K562 (cell line): ENCODE measurements around the gene SPOCK2. TPM values are rescaled to one million over a fixed set of nuclear protein-coding genes. Genes with fewer than 3 reads are reported as not detected.

Source experiments
- ATAC-seq: fragments of 200-7000 bp; cut with Tn5 transposase; 3 replicates; pipeline ENCODE4 v1.9.1; 2020; ENCODE audit warnings: moderate library complexity
- BruUV-seq: library from RNA; stranded (reverse); fragments of 400-500 nt; replicated peaks from 2 replicates; lab custom pipeline; 2021; lab: Mats Ljungman, UMichigan
- CTCF ChIA-PET: fragments of 300-600 bp; formaldehyde crosslinking; extraction: SDS; loops from one replicate; lab custom pipeline; 2021; ENCODE audit warnings: low intra/inter-chr PET ratio; lab: Yijun Ruan, JAX
- POLR2A ChIA-PET: fragments of 300-600, 350-650 bp; sonication (Branson Sonifier 250); formaldehyde crosslinking; extraction: SDS; loops from one replicate; lab custom pipeline; 2021; ENCODE audit warnings: antibody characterized with exemption, inconsistent platforms; lab: Yijun Ruan, JAX
- DNase-seq, 4 experiments: peaks; one replicate each; pipeline versions ENCODE4 v3.0.0 to v3.0.0-alpha.2; 2011 to 2018; ENCODE audit warnings: low spot score in 3 of 4, mixed read lengths in 3 of 4; ENCODE audit errors: extremely low read depth in 1 of 4
- FAIRE-seq: peaks from 2 replicates; lab custom pipeline; 2011; peaks lifted over from hg19 to GRCh38; lab: Jason Lieb, UNC
- H2AFZ ChIP-seq: 2 replicates; pipeline ENCODE4 v1.6.0; 2011; ENCODE audit warnings: low read depth, low read length, control low read depth, inconsistent platforms
- H3K27ac ChIP-seq: fragments of 200-600 bp; 3 replicates; pipeline ENCODE4 v1.8.0; 2011; ENCODE audit warnings: low read depth, mild to moderate bottlenecking, control low read depth, inconsistent platforms, low read length, moderate library complexity, mixed read lengths; ENCODE audit errors: extremely low read depth
- H3K27me3 ChIP-seq, 2 experiments: fragments of 300-600 bp in 1 of 2; 2 replicates in 1 of 2; 3 replicates in 1 of 2; pipeline versions ENCODE4 v1.6.0 to v1.8.0; 2011; ENCODE audit warnings: inconsistent platforms in 2 of 2, low read length in 2 of 2, mild to moderate bottlenecking in 1 of 2, mixed read lengths in 1 of 2, moderate library complexity in 1 of 2; ENCODE audit not compliant: control insufficient read depth in 2 of 2, insufficient read depth in 2 of 2
- H3K36me3 ChIP-seq: fragments of 300-600 bp; 3 replicates; pipeline ENCODE4 v1.8.0; 2011; ENCODE audit warnings: mild to moderate bottlenecking, low read length, inconsistent platforms; ENCODE audit not compliant: control insufficient read depth, insufficient read depth
- H3K4me1 ChIP-seq, 2 experiments: fragments of 200-600 bp in 1 of 2; replicated peaks in 1 of 2; 2 replicates in 1 of 2; 3 replicates in 1 of 2; pipeline versions ENCODE4 v1.5.1 to v1.8.0; 2011; ENCODE audit warnings: inconsistent platforms in 2 of 2, low read length in 2 of 2, mild to moderate bottlenecking in 1 of 2, mixed read lengths in 1 of 2, moderate library complexity in 1 of 2; ENCODE audit not compliant: control insufficient read depth in 2 of 2, insufficient read depth in 2 of 2
- H3K4me2 ChIP-seq: 2 replicates; pipeline ENCODE4 v1.6.1; 2011; ENCODE audit warnings: low read length, control low read depth, inconsistent platforms, mixed read lengths; ENCODE audit not compliant: insufficient read depth
- H3K4me3 ChIP-seq: fragments of 200-600 bp; sonication (generic), shearing (Covaris generic); 2 replicates; pipeline ENCODE4 v1.5.1; 2016; ENCODE audit warnings: control low read depth, inconsistent platforms
- H3K79me2 ChIP-seq: fragments of 200-600 bp; 3 replicates; pipeline ENCODE4 v1.8.0; 2011; ENCODE audit warnings: low read length, inconsistent platforms; ENCODE audit not compliant: control insufficient read depth, insufficient read depth
- H3K9ac ChIP-seq, 2 experiments: 2 replicates each; pipeline versions ENCODE4 v1.6.0 to v1.6.1; 2011; ENCODE audit warnings: low read depth in 2 of 2, low read length in 2 of 2, control low read depth in 1 of 2, inconsistent platforms in 1 of 2, mild to moderate bottlenecking in 1 of 2, mixed read lengths in 1 of 2; ENCODE audit not compliant: insufficient read depth in 1 of 2
- H3K9me1 ChIP-seq: one replicate; pipeline ENCODE4 v1.6.0; 2011; ENCODE audit warnings: inconsistent platforms, mild to moderate bottlenecking, low read length, moderate library complexity; ENCODE audit not compliant: control insufficient read depth, insufficient read depth
- H3K9me3 ChIP-seq: replicated peaks from 2 replicates; pipeline ENCODE4 v1.5.1; 2011; ENCODE audit warnings: low read depth, low read length, inconsistent platforms; ENCODE audit not compliant: control insufficient read depth, insufficient read depth
- H4K20me1 ChIP-seq: replicated peaks from 2 replicates; pipeline ENCODE4 v1.6.1; 2011; ENCODE audit warnings: low read length, inconsistent platforms, mixed read lengths; ENCODE audit not compliant: control insufficient read depth, insufficient read depth
- ADNP ChIP-seq: fragments of 200-800 bp; sonication (Bioruptor generic); IDR thresholded peaks from 2 replicates; pipeline ENCODE4 v1.6.1; 2016; ENCODE audit warnings: missing genetic modification characterization, missing compliant biosample characterization
- ATF3 ChIP-seq, 2 experiments: fragments of 450-650 bp in 1 of 2; sonication (generic) in 1 of 2; formaldehyde crosslinking in 1 of 2; IDR thresholded peaks in 1 of 2; conservative IDR thresholded peaks in 1 of 2; 2 replicates each; pipeline versions ENCODE4 v1.6.1 to v1.8.1; 2016 to 2023; ENCODE audit warnings: mild to moderate bottlenecking in 2 of 2, moderate library complexity in 2 of 2, inconsistent platforms in 1 of 2, missing genetic modification reagents in 1 of 2
- CEBPG ChIP-seq, 3 experiments: fragments of 200-800 bp in 1 of 3; sonication (Bioruptor generic) in 1 of 3; sonication (generic) in 1 of 3; formaldehyde crosslinking in 1 of 3; IDR thresholded peaks in 2 of 3; conservative IDR thresholded peaks in 1 of 3; 2 replicates each; pipeline versions ENCODE4 v1.6.1 to v1.8.0; 2016 to 2022; ENCODE audit warnings: missing compliant biosample characterization in 2 of 3, missing genetic modification characterization in 2 of 3, mild to moderate bottlenecking in 1 of 3, missing genetic modification reagents in 1 of 3
- ZNF175 ChIP-seq: fragments of 200-800 bp; sonication (Bioruptor generic); IDR thresholded peaks from 2 replicates; pipeline ENCODE4 v1.6.1; 2016; ENCODE audit warnings: low read depth, mild to moderate bottlenecking, missing genetic modification characterization, missing compliant biosample characterization
- ZNF766 ChIP-seq: fragments of 200-800 bp; sonication (Bioruptor generic); conservative IDR thresholded peaks from 2 replicates; pipeline ENCODE4 v1.6.1; 2016; ENCODE audit warnings: missing genetic modification characterization, missing compliant biosample characterization
- WGBS: fragments of 100-300 bp; shearing (Covaris generic); methylation state at CpG from one replicate; pipeline ENCODE4 v1.1.6; 2016; ENCODE audit warnings: low coverage, mixed read lengths; ENCODE audit not compliant: insufficient coverage; ENCODE audit errors: missing lambda C conversion rate; 5-methylcytosine and 5-hydroxymethylcytosine counted together
- in situ Hi-C: fragments of 300-500 bp; cut with MboI; formaldehyde crosslinking; loops from 4 replicates; pipeline ENCODE4 v1.15.0; 2018; ENCODE audit warnings: inconsistent platforms, mixed read lengths
- intact Hi-C: fragments of 100-400 bp; cut with micrococcal nuclease; formaldehyde crosslinking; loops from 2 replicates; pipeline ENCODE4 v1.14.2; 2022
- polyA plus RNA-seq, 8 experiments: library from polyadenylated mRNA; depleted of rRNA in 4 of 8; stranded (reverse) in 5 of 8; unstranded in 3 of 8; fragments of >200 nt; fragmentation: Nextera tagmentation in 2 of 8; fragmentation: Illumina TruSeq in 1 of 8; extraction: Ambion mirVana in 2 of 8; extraction: Trizol in 1 of 8; gene quantifications; 2 replicates each; pipeline versions ENCODE4 v1.2.1 to v1.2.3, GENCODE V29; 2011 to 2014; ENCODE audit warnings: inconsistent platforms in 1 of 8, missing spikeins in 1 of 8
- total RNA-seq, 7 experiments: library from RNA; depleted of rRNA in 6 of 7; stranded (reverse); fragments of >200 nt in 6 of 7; fragmentation: Illumina TruSeq in 2 of 7; extraction: Trizol in 2 of 7; gene quantifications; 2 replicates each; pipeline versions ENCODE4 v1.2.1 to v1.2.3, GENCODE V29; 2011 to 2021; ENCODE audit warnings: low replicate concordance in 1 of 7
- TF ChIP-seq, protein P1 (sequence below): sonication (generic); formaldehyde crosslinking; IDR thresholded peaks from 2 replicates; pipeline ENCODE4 v1.8.1; 2023; ENCODE audit warnings: missing genetic modification reagents, mild to moderate bottlenecking, borderline replicate concordance

SPOCK2 gene
- total and polyA plus RNA-seq, 9 of the 15 experiments (the other 6 are each of a cell fraction or from before 2014, with no cell fraction given), result 0.04 to 0.86 (median 0.11) TPM; not detected in 2

DNA sequence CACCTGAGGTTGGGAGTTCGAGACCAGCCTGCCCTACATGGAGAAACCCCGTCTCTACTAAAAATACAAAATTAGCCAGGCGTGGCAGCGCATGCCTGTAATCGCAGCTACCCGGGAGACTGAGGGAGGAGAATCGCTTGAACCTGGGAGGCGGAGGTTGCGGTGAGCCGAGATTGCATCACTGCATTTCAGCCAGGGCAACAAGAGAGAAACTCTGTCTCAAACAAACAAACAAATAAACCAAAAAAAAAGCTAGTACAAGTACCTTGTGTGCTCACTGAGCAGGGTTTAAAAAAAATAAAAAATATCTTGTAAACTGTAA lies 11.2 kb upstream of the SPOCK2 start:
- DNase-seq, result no peak
- Histone ChIP-seq H3K4me1 (peaks cover 15 to 37% of the 10 kb centered on the region in 2 experiments), H3K4me3 (no peak overlapping the region), H3K4me2 (no peak overlapping the region), H3K79me2 (no peaks in the 10 kb centered on the region), H3K27me3 (no peaks in the 10 kb centered on the region), H3K36me3 (peaks cover 27% of the 10 kb centered on the region; the same call in 2 of the 3 replicates), H4K20me1 (no peaks in the 10 kb centered on the region), H3K9me1 (no peaks in the 10 kb centered on the region), H3K9ac (no peak overlapping the region), H3K27ac (no peak overlapping the region; the same call in 2 of the 3 replicates), H2AFZ (no peak overlapping the region), H3K9me3 (no peaks in the 10 kb centered on the region)
- CTCF ChIA-PET, result interaction anchor here (0.6 kb wide), 1 partner anchor 57 kb away, joined by 3 read pairs; no protein-coding TSS in a partner anchor
- no peak for ATAC-seq
- POLR2A ChIA-PET, result interaction anchor here (1.0 to 1.8 kb wide), 7 partner anchors 9 to 221 kb away, joined by 3 to 10 read pairs (median 4); partner anchors contain the start of gene ASCC1
- intact Hi-C loops (no loop called here), in situ Hi-C loops (no loop called here)
- no TSS peak for BruUV-seq
- WGBS, result 88% methylated on average over 10 of the region's 10 CpGs
- FAIRE-seq, result no peak
- TF ChIP-seq, protein P1, sequence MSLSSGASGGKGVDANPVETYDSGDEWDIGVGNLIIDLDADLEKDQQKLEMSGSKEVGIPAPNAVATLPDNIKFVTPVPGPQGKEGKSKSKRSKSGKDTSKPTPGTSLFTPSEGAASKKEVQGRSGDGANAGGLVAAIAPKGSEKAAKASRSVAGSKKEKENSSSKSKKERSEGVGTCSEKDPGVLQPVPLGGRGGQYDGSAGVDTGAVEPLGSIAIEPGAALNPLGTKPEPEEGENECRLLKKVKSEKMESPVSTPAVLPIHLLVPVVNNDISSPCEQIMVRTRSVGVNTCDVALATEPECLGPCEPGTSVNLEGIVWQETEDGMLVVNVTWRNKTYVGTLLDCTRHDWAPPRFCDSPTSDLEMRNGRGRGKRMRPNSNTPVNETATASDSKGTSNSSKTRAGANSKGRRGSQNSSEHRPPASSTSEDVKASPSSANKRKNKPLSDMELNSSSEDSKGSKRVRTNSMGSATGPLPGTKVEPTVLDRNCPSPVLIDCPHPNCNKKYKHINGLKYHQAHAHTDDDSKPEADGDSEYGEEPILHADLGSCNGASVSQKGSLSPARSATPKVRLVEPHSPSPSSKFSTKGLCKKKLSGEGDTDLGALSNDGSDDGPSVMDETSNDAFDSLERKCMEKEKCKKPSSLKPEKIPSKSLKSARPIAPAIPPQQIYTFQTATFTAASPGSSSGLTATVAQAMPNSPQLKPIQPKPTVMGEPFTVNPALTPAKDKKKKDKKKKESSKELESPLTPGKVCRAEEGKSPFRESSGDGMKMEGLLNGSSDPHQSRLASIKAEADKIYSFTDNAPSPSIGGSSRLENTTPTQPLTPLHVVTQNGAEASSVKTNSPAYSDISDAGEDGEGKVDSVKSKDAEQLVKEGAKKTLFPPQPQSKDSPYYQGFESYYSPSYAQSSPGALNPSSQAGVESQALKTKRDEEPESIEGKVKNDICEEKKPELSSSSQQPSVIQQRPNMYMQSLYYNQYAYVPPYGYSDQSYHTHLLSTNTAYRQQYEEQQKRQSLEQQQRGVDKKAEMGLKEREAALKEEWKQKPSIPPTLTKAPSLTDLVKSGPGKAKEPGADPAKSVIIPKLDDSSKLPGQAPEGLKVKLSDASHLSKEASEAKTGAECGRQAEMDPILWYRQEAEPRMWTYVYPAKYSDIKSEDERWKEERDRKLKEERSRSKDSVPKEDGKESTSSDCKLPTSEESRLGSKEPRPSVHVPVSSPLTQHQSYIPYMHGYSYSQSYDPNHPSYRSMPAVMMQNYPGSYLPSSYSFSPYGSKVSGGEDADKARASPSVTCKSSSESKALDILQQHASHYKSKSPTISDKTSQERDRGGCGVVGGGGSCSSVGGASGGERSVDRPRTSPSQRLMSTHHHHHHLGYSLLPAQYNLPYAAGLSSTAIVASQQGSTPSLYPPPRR (CRISPR knock-in tag), result no peak
- TF ChIP-seq CEBPG (CRISPR knock-in tag; IDR thresholded peaks at IDR 0.05), result no peak
- peak; percentile 12 to 71; a peak in 2 of 4 replicates for TF ChIP-seq CEBPG (tag; conservative IDR thresholded peaks at IDR 0.05 in 1 of 2, IDR thresholded peaks at IDR 0.05 in 1 of 2)
- peak; percentile 72 for TF ChIP-seq ATF3 (IDR thresholded peaks at IDR 0.05)
- no peak for TF ChIP-seq ATF3 (CRISPR knock-in tag; conservative IDR thresholded peaks at IDR 0.05)
- peak; percentile 49; the same call in 1 of the 2 replicates for TF ChIP-seq ADNP (tag)
- TF ChIP-seq ZNF766 (CRISPR knock-in tag), result 0 out of 2 replicates have a peak, but pooled peaks have one; percentile 19
- TF ChIP-seq ZNF175, result no peak
